ENCODE measurements around the gene WNK4.

DNA sequence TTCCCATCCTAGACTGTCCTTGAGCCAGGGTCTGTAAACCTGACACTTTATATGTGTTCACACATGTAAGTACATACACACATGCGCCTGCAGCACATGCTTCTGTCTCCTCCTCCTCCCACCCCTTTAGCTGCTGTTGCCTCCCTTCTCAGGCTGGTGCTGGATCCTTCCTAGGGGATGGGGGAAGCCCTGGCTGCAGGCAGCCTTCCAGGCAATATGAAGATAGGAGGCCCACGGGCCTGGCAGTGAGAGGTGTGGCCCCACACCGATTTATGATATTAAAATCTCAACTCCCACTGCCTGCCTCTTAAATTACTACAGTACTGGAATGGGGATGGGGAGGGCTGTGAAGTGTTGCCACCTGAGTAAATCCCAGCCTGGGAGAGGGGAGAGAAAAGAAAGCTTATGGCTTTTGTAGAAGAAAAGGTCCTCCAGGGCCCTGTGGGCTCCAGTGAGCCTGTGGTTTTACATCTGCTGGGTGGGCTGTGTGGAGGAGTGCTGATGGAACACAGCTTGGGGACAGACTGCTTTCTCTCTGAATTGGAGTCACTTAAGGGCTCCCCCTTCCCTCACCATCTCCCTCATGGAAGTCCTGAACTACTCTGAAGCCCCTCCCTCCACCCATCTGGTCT lies 990 bp upstream of the WNK4 start:
- TF ChIP-seq POLR2A (IDR thresholded peaks at IDR 0.05), result no peak
- TF ChIP-seq, protein P1, sequence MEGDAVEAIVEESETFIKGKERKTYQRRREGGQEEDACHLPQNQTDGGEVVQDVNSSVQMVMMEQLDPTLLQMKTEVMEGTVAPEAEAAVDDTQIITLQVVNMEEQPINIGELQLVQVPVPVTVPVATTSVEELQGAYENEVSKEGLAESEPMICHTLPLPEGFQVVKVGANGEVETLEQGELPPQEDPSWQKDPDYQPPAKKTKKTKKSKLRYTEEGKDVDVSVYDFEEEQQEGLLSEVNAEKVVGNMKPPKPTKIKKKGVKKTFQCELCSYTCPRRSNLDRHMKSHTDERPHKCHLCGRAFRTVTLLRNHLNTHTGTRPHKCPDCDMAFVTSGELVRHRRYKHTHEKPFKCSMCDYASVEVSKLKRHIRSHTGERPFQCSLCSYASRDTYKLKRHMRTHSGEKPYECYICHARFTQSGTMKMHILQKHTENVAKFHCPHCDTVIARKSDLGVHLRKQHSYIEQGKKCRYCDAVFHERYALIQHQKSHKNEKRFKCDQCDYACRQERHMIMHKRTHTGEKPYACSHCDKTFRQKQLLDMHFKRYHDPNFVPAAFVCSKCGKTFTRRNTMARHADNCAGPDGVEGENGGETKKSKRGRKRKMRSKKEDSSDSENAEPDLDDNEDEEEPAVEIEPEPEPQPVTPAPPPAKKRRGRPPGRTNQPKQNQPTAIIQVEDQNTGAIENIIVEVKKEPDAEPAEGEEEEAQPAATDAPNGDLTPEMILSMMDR (IDR thresholded peaks at IDR 0.05), result no peak

All from heart left ventricle (tissue), 13 donors.